ENCODE measurements around the gene ZSWIM2. TPM values are rescaled to one million over a fixed set of nuclear protein-coding genes. Genes with fewer than 3 reads are reported as not detected.

ZSWIM2 gene
- total RNA-seq, 1 experiment from 2014 or later, result not detected

- no TSS peak for BruUV-seq (replicated peaks)
These were observed 45.5 kb upstream of the ZSWIM2 start for GRCh38 chr2:186894478-186894877.

GRCh38 chr2:186892821-186893220 lies 43.9 kb upstream of the ZSWIM2 start:
- TF ChIP-seq CTCF (IDR thresholded peaks at IDR 0.05; ENCODE audit: insufficient read depth in 1 of 2, low read depth in 1 of 2, low read length in 1 of 2, severe bottlenecking in 1 of 2, unreplicated experiment in 1 of 2), result no peak
- ChIA-PET CTCF (no interaction called here), POLR2A (no interaction called here)
- DNase-seq, result no peak
- intact Hi-C loops (cut with micrococcal nuclease; ENCODE audit: unreplicated experiment), result no loop called here
- no peaks in the 10 kb centered on the region for H3K4me1 Mint-ChIP-seq (ENCODE audit: low read depth, unreplicated experiment)
- Histone ChIP-seq H3K27me3 (replicated peaks; ENCODE audit: control insufficient read depth, insufficient read depth, low read length) (no peaks in the 10 kb centered on the region), H3K4me3 (ENCODE audit: low read depth, low read length) (no peak overlapping the region), H3K4me1 (no peaks in the 10 kb centered on the region), H3K9me3 (no peaks in the 10 kb centered on the region), H3K36me3 (ENCODE audit: control insufficient read depth, insufficient read depth, low read length) (no peaks in the 10 kb centered on the region)
- no peak overlapping the region for H3K27ac Mint-ChIP-seq (ENCODE audit: unreplicated experiment)
- H3K4me3 Mint-ChIP-seq (ENCODE audit: unreplicated experiment), result no peak overlapping the region
- H3K36me3 Mint-ChIP-seq (ENCODE audit: insufficient read depth, unreplicated experiment), result no peaks in the 10 kb centered on the region
- peaks cover 5% of the 10 kb centered on the region for H3K27me3 Mint-ChIP-seq (ENCODE audit: insufficient read depth, unreplicated experiment)
- BruUV-seq (replicated peaks), result no TSS peak
- no peaks in the 10 kb centered on the region for H3K9me3 Mint-ChIP-seq (ENCODE audit: unreplicated experiment)

More at GRCh38 chr2:186894478-186894877, 45.5 kb upstream of the ZSWIM2 start:
- H3K27ac Mint-ChIP-seq (ENCODE audit: unreplicated experiment), result no peak overlapping the region
- intact Hi-C loops (cut with micrococcal nuclease; ENCODE audit: unreplicated experiment), result no loop called here
- Histone ChIP-seq H3K4me3 (ENCODE audit: low read depth, low read length) (no peak overlapping the region), H3K27me3 (replicated peaks; ENCODE audit: control insufficient read depth, insufficient read depth, low read length) (no peaks in the 10 kb centered on the region), H3K36me3 (ENCODE audit: control insufficient read depth, insufficient read depth, low read length) (no peaks in the 10 kb centered on the region), H3K9me3 (no peaks in the 10 kb centered on the region), H3K4me1 (no peaks in the 10 kb centered on the region)
- H3K36me3 Mint-ChIP-seq (ENCODE audit: insufficient read depth, unreplicated experiment), result no peaks in the 10 kb centered on the region
- POLR2A ChIA-PET, result no interaction called here
- TF ChIP-seq CTCF (IDR thresholded peaks at IDR 0.05; ENCODE audit: insufficient read depth in 1 of 2, low read depth in 1 of 2, low read length in 1 of 2, severe bottlenecking in 1 of 2, unreplicated experiment in 1 of 2), result no peak
- no peaks in the 10 kb centered on the region for H3K9me3 Mint-ChIP-seq (ENCODE audit: unreplicated experiment)
- H3K27me3 Mint-ChIP-seq (ENCODE audit: insufficient read depth, unreplicated experiment), result peaks cover 5% of the 10 kb centered on the region
- CTCF ChIA-PET, result no interaction called here
- no peak overlapping the region for H3K4me3 Mint-ChIP-seq (ENCODE audit: unreplicated experiment)
- no peaks in the 10 kb centered on the region for H3K4me1 Mint-ChIP-seq (ENCODE audit: low read depth, unreplicated experiment)
- no peak for DNase-seq

- Histone ChIP-seq H3K36me3 (ENCODE audit: control insufficient read depth, insufficient read depth, low read length) (no peaks in the 10 kb centered on the region), H3K4me1 (no peaks in the 10 kb centered on the region), H3K27me3 (replicated peaks; ENCODE audit: control insufficient read depth, insufficient read depth, low read length) (no peaks in the 10 kb centered on the region), H3K9me3 (no peaks in the 10 kb centered on the region), H3K4me3 (ENCODE audit: low read depth, low read length) (no peak overlapping the region)
- no peak for TF ChIP-seq CTCF (IDR thresholded peaks at IDR 0.05; ENCODE audit: insufficient read depth in 1 of 2, low read depth in 1 of 2, low read length in 1 of 2, severe bottlenecking in 1 of 2, unreplicated experiment in 1 of 2)
- DNase-seq, result no peak
- Mint-ChIP-seq H3K4me1 (ENCODE audit: low read depth, unreplicated experiment) (no peaks in the 10 kb centered on the region), H3K36me3 (ENCODE audit: insufficient read depth, unreplicated experiment) (no peaks in the 10 kb centered on the region), H3K27ac (ENCODE audit: unreplicated experiment) (no peak overlapping the region), H3K4me3 (ENCODE audit: unreplicated experiment) (no peak overlapping the region), H3K27me3 (ENCODE audit: insufficient read depth, unreplicated experiment) (peaks cover 6% of the 10 kb centered on the region), H3K9me3 (ENCODE audit: unreplicated experiment) (no peaks in the 10 kb centered on the region)
- ChIA-PET POLR2A (no interaction called here), CTCF (no interaction called here)
- intact Hi-C loops (cut with micrococcal nuclease; ENCODE audit: unreplicated experiment), result no loop called here
- BruUV-seq (replicated peaks), result no TSS peak
These were observed 42.2 kb upstream of the ZSWIM2 start for GRCh38 chr2:186891185-186891621.
